Measurements from ENCODE around the gene MYO7B. TPM values are rescaled to one million over a fixed set of nuclear protein-coding genes. Genes with fewer than 3 reads are reported as not detected.

The MYO7B gene
- total RNA-seq, 1 donor, result under 0.01 TPM

- Histone ChIP-seq H4K20me1 (ENCODE audit: insufficient read depth, low read length) (no peaks in the 10 kb centered on the region), H3K79me2 (ENCODE audit: insufficient read depth, low read length) (no peaks in the 10 kb centered on the region), H3K9me3 (ENCODE audit: low read depth, low read length) (no peaks in the 10 kb centered on the region), H3K4me1 (ENCODE audit: insufficient read depth, low read length) (no peaks in the 10 kb centered on the region), H3K4me2 (ENCODE audit: insufficient read depth, low read length) (no peak overlapping the region), H2AFZ (ENCODE audit: low read length) (no peak overlapping the region), H3K27ac (ENCODE audit: low read depth, low read length) (no peak overlapping the region), H3K27me3 (ENCODE audit: insufficient read depth, low read length) (peaks cover 3% of the 10 kb centered on the region), H3K36me3 (ENCODE audit: insufficient read depth, low read length) (no peaks in the 10 kb centered on the region), H3K4me3 (ENCODE audit: insufficient read depth, low read length) (no peak overlapping the region)
- TF ChIP-seq CTCF (IDR thresholded peaks at IDR 0.05; ENCODE audit: extremely low read depth, low read depth, low read length), result no peak
- DNase-seq (ENCODE audit: insufficient read length, low spot score, missing footprints), result peak; percentile 30
Measured at GRCh38 chr2:127584047-127584446, 48.6 kb downstream of the MYO7B start.

DNA sequence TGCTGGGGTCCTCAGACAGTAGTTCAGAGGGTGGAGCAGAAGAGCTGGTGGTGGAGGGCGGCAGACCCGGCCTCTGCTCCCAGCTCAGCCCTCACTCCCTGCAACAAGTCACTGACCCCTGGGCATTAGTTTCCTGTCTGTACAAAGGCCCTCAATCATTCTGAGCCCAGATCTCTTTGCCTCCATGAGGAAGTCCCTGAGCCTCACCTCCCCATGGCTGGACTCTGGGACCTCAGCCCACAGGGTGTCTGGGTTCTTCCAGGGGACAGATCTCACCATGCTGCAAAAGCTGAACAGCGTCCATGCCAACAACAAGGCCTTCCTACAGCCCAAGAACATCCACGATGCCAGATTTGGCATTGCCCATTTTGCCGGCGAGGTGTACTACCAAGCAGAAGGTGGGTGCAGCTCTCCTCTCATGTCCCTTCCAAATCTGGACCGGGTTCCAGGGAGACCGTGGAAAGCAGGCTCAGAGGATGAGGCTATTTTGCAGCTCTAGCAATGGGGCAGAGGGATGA is 49.1 kb downstream of the MYO7B start:
- Histone ChIP-seq H3K4me2 (ENCODE audit: insufficient read depth, low read length) (no peak overlapping the region), H3K27me3 (ENCODE audit: insufficient read depth, low read length) (peaks cover 3% of the 10 kb centered on the region), H3K79me2 (ENCODE audit: insufficient read depth, low read length) (no peaks in the 10 kb centered on the region), H3K4me1 (ENCODE audit: insufficient read depth, low read length) (no peaks in the 10 kb centered on the region), H3K9me3 (ENCODE audit: low read depth, low read length) (no peaks in the 10 kb centered on the region), H2AFZ (ENCODE audit: low read length) (no peak overlapping the region), H4K20me1 (ENCODE audit: insufficient read depth, low read length) (no peaks in the 10 kb centered on the region), H3K27ac (ENCODE audit: low read depth, low read length) (no peak overlapping the region), H3K4me3 (ENCODE audit: insufficient read depth, low read length) (no peak overlapping the region), H3K36me3 (ENCODE audit: insufficient read depth, low read length) (no peaks in the 10 kb centered on the region)
- peak; percentile 56 for DNase-seq (ENCODE audit: insufficient read length, low spot score, missing footprints)
- no peak for TF ChIP-seq CTCF (IDR thresholded peaks at IDR 0.05; ENCODE audit: extremely low read depth, low read depth, low read length)

GRCh38 chr2:127585270-127585807 is 49.9 kb downstream of the MYO7B start:
- H3K4me3 ChIP-seq (ENCODE audit: insufficient read depth, low read length), result no peak overlapping the region

GRCh38 chr2:127586136-127586535 is 50.7 kb downstream of the MYO7B start:
- H3K27ac ChIP-seq (ENCODE audit: low read depth, low read length), result no peak overlapping the region
- TF ChIP-seq CTCF (IDR thresholded peaks at IDR 0.05; ENCODE audit: extremely low read depth, low read depth, low read length), result no peak
- no peaks in the 10 kb centered on the region for H3K79me2 ChIP-seq (ENCODE audit: insufficient read depth, low read length)
- no peak for DNase-seq (ENCODE audit: insufficient read length, low spot score, missing footprints)
- H3K9me3 ChIP-seq (ENCODE audit: low read depth, low read length), result no peaks in the 10 kb centered on the region
- no peak overlapping the region for H3K4me2 ChIP-seq (ENCODE audit: insufficient read depth, low read length)
- no peaks in the 10 kb centered on the region for H3K36me3 ChIP-seq (ENCODE audit: insufficient read depth, low read length)
- H3K27me3 ChIP-seq (ENCODE audit: insufficient read depth, low read length), result peaks cover 3% of the 10 kb centered on the region
- no peak overlapping the region for H2AFZ ChIP-seq (ENCODE audit: low read length)
- H3K4me3 ChIP-seq (ENCODE audit: insufficient read depth, low read length), result no peak overlapping the region
- H4K20me1 ChIP-seq (ENCODE audit: insufficient read depth, low read length), result no peaks in the 10 kb centered on the region
- H3K4me1 ChIP-seq (ENCODE audit: insufficient read depth, low read length), result no peaks in the 10 kb centered on the region

More at GRCh38 chr2:127585270-127585807, 49.9 kb downstream of the MYO7B start:
- no peak for TF ChIP-seq CTCF (IDR thresholded peaks at IDR 0.05; ENCODE audit: extremely low read depth, low read depth, low read length)
- Histone ChIP-seq H3K27me3 (ENCODE audit: insufficient read depth, low read length) (peaks cover 3% of the 10 kb centered on the region), H3K79me2 (ENCODE audit: insufficient read depth, low read length) (no peaks in the 10 kb centered on the region), H3K36me3 (ENCODE audit: insufficient read depth, low read length) (no peaks in the 10 kb centered on the region), H3K4me2 (ENCODE audit: insufficient read depth, low read length) (no peak overlapping the region), H3K27ac (ENCODE audit: low read depth, low read length) (no peak overlapping the region), H3K9me3 (ENCODE audit: low read depth, low read length) (no peaks in the 10 kb centered on the region), H3K4me1 (ENCODE audit: insufficient read depth, low read length) (no peaks in the 10 kb centered on the region), H4K20me1 (ENCODE audit: insufficient read depth, low read length) (no peaks in the 10 kb centered on the region), H2AFZ (ENCODE audit: low read length) (no peak overlapping the region)
- DNase-seq (ENCODE audit: insufficient read length, low spot score, missing footprints), result peak; percentile 68
